ENCODE measurements around the gene RTP5.
"Not testable (repeated sequence)": the region's sequence is repeated elsewhere in the genome, so short reads cannot be mapped to it uniquely, and the experiment has no call there.

RTP5 gene

DNA sequence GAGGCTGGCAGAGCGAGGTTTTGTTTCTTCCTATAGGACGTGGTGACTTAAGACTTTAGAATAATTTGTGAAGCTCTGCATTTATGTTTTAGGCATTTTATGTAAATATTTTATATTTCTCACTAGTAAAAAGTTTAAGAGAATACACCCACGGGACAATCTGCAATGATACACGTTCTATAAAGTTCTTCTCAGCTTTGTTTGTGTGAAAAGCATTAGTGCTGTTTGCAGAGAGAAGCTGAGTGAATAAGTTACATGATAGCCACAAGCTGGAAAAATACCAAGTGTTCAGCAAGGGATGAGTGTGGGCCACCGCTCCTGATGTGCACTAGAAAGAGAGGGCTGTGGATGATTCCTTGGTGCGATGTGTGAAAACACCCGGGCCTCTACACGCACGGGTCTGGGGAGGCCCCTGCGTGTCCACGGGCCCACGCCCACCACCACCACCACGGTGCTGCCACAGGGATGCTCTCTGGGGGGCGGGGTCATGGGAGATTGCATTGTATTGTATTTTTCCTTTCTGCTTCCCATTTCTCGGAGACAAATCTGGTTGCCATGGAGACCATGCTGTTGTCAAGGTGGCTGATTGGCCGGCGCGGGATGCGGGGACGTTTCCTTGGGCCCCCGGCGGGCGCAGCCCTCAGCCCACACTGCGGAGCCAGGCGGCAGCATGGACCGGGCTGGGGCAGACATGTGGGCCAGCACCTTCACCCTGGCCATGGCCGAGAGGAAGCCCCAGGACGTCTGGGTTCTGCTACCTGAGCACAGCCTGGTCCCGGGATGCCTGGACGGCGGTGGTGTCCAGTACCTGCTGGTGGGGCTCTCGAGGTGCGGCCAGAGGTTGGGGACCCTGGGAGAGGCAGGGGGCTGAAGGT, at the start of gene RTP5:
RTP5 (plus strand) TSS at position 643 of the 875 bp plus-strand sequence; CDS start at position 671, 28 bp downstream.
- Histone ChIP-seq H3K36me3 (ENCODE audit: control insufficient read depth, insufficient read depth, low read length) (no peaks in the 10 kb centered on the region), H3K4me3 (ENCODE audit: low read depth, low read length) (no peak within 1 kb of the TSS), H3K9ac (ENCODE audit: low read length) (no peak within 1 kb of the TSS), H3K9me3 (ENCODE audit: control insufficient read depth, insufficient read depth, low read depth, low read length) (peaks cover 7% of the 10 kb centered on the region), H3K27me3 (ENCODE audit: control insufficient read depth, insufficient read depth, low read length) (peaks cover 12% of the 10 kb centered on the region; the same call in 1 of the 2 replicates), H3K4me1 (ENCODE audit: control insufficient read depth, insufficient read depth, low read length) (no peaks in the 10 kb centered on the region), H3K27ac (ENCODE audit: low read depth, low read length) (no peak within 1 kb of the TSS)

DNA sequence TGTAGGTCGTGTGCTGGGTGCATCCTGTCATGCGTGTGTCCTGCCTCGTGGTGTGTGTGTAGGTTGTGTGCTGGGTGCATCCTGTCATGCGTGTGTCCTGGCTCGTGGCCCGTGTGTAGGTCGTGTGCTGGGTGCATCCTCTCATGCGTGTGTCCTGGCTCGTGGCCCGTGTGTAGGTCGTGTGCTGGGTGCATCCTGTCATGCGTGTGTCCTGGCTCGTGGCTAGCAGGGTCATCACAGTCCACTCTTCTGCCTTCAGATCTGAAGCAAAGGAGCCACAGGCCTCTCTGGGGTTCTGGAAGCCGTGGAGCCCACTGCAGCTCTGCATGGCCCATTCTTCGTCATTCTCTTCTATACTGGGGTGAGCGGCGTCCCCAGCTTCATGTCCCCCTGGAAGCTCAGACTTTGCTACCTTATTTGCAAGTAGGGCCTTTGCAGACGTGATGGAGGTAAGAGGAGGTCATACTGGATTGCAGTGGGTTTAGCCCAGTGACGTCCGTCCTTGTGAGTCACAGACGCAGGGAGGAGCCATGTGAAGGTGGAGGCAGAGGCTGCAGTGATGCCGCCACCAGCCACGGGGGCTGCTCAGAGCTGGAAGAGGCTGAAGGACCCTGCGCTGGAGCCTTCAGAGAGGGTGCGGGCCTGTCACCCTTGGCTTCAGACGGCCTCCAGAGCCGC, 49.4 kb upstream of the RTP5 start:
- H3K9ac ChIP-seq (ENCODE audit: low read length); H3K36me3 ChIP-seq (ENCODE audit: control insufficient read depth, insufficient read depth, low read length); H3K9me3 ChIP-seq (ENCODE audit: control insufficient read depth, insufficient read depth, low read depth, low read length); H3K27me3 ChIP-seq (ENCODE audit: control insufficient read depth, insufficient read depth, low read length); H3K4me3 ChIP-seq (ENCODE audit: low read depth, low read length); H3K27ac ChIP-seq (ENCODE audit: low read depth, low read length): not testable (repeated sequence)
- peaks cover 13% of the 10 kb centered on the region for H3K4me1 ChIP-seq (ENCODE audit: control insufficient read depth, insufficient read depth, low read length)

GRCh38 chr2:241820625-241821384, 48.7 kb upstream of the RTP5 start:
- Histone ChIP-seq H3K27me3 (ENCODE audit: control insufficient read depth, insufficient read depth, low read length) (peaks cover 10% of the 10 kb centered on the region), H3K9me3 (ENCODE audit: control insufficient read depth, insufficient read depth, low read depth, low read length) (no peaks in the 10 kb centered on the region), H3K4me1 (ENCODE audit: control insufficient read depth, insufficient read depth, low read length) (peaks cover 13% of the 10 kb centered on the region), H3K4me3 (ENCODE audit: low read depth, low read length) (no peak overlapping the region), H3K27ac (ENCODE audit: low read depth, low read length) (no peak overlapping the region), H3K9ac (ENCODE audit: low read length) (no peak overlapping the region), H3K36me3 (ENCODE audit: control insufficient read depth, insufficient read depth, low read length) (no peaks in the 10 kb centered on the region)

DNA sequence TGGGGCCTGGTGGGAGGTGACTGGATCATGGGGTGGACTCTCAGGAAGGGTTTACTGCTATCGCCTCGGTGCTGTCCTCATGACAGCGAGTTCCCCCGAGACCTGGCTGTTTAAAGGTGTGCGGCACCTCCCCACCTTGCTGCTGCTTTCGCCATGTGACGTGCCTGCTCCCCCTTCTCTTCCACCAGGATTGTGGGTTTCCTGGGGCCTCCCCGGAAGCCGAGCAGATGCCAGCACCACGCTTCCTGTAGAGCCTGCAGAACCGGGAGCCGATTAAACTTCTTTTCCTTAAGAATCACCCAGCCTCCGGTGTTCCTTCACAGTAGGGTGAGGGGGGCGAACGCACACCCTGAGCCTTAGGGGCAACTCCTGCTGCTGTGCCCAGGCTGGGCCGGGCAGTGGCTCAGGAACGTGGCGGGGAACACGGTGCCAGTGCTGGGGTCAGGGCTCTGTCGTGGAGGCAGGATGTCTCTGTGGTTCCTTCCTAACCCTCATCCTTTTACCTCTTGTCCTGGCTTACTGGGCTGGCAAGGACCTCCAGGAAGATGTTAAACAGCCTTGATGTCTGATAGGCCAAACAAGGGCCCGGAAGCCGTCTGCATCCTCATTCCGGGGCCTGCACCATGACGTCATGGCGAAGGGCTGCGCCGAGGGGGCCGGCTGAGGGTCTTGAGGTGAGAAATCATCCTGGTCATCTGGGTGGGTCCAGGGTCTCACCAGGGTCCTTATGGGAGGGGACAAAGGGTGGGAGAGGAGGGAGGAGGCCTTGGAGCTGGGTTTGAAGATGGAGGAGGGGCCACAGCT, 47.9 kb upstream of the RTP5 start:
- Histone ChIP-seq H3K27ac (ENCODE audit: low read depth, low read length) (no peak overlapping the region), H3K4me3 (ENCODE audit: low read depth, low read length) (no peak overlapping the region), H3K4me1 (ENCODE audit: control insufficient read depth, insufficient read depth, low read length) (peaks cover 13% of the 10 kb centered on the region), H3K27me3 (ENCODE audit: control insufficient read depth, insufficient read depth, low read length) (peaks cover 10% of the 10 kb centered on the region), H3K9me3 (ENCODE audit: control insufficient read depth, insufficient read depth, low read depth, low read length) (peaks cover 2% of the 10 kb centered on the region; the same call in 1 of the 2 replicates), H3K9ac (ENCODE audit: low read length) (no peak overlapping the region), H3K36me3 (ENCODE audit: control insufficient read depth, insufficient read depth, low read length) (no peaks in the 10 kb centered on the region)

DNA sequence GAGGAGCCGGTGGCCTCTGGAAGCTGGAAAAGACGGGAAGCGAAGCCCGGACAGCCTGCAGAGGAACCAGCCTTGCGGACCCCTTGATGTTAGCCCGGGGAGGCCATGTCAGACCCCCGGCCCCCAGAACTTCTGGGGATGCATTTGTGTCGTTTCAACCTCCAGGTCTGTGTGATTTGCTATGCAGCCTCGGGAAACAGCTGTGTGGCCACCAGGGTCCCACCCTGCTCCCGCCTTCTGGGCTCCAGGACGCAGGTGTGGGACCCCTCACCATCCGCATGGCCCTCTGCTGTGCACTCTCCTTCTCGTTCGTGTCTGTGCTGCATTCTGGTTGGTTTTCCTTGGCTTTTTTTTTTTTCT, 47.3 kb upstream of the RTP5 start:
- Histone ChIP-seq H3K27me3 (ENCODE audit: control insufficient read depth, insufficient read depth, low read length) (peaks cover 10% of the 10 kb centered on the region), H3K4me3 (ENCODE audit: low read depth, low read length) (no peak overlapping the region), H3K4me1 (ENCODE audit: control insufficient read depth, insufficient read depth, low read length) (peaks cover 12% of the 10 kb centered on the region), H3K36me3 (ENCODE audit: control insufficient read depth, insufficient read depth, low read length) (no peaks in the 10 kb centered on the region), H3K27ac (ENCODE audit: low read depth, low read length) (no peak overlapping the region), H3K9ac (ENCODE audit: low read length) (no peak overlapping the region), H3K9me3 (ENCODE audit: control insufficient read depth, insufficient read depth, low read depth, low read length) (peaks cover 8% of the 10 kb centered on the region)

DNA sequence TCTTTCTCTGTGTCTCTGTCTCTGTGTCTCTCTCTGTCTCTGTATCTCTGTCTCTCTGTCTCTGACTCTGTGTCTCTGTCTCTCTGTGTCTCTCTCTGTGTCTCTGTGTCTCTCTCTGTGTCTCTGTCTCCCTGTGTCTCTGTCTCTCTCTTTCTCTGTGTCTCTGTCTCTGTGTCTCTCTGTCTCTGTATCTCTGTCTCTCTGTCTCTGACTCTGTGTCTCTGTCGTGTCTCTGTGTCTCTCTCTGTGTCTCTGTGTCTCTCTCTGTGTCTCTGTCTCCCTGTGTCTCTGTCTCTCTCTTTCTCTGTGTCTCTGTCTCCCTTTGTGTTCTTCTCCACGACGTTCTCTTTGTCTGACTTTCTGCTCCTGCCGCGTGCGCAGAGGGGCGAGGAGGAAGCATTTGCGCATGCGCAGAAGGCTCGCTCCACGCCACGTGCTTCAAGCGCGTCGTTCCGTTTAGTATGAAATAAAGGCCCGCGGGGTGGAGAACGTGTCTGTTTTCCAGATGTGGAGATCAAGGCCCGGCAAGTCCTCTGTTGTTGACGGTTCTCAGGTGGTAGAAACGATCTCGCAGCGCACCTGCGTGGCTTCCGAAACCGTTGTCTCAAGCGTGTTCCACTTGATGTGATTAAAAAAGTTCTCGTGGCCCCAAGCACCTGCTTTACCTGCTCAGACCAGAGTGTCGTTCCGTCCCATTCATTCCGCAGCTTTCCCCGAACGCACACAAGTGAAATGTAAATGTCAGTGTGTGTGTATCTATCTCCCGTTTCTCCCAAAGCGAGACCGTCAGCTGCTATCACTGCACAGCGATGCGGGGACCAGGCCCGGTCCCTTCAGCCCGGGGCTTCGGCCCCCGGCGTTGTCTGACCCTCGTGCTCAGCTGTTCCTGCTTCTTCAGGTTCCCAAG, 45.7 kb upstream of the RTP5 start:
- H3K4me3 ChIP-seq (ENCODE audit: low read depth, low read length); H3K27me3 ChIP-seq (ENCODE audit: control insufficient read depth, insufficient read depth, low read length); H3K27ac ChIP-seq (ENCODE audit: low read depth, low read length); H3K9me3 ChIP-seq (ENCODE audit: control insufficient read depth, insufficient read depth, low read depth, low read length); H3K4me1 ChIP-seq (ENCODE audit: control insufficient read depth, insufficient read depth, low read length); H3K36me3 ChIP-seq (ENCODE audit: control insufficient read depth, insufficient read depth, low read length); H3K9ac ChIP-seq (ENCODE audit: low read length): not testable (repeated sequence)

- H3K27me3 ChIP-seq (ENCODE audit: control insufficient read depth, insufficient read depth, low read length) = peaks cover 10% of the 10 kb centered on the region
- no peaks in the 10 kb centered on the region for H3K4me1 ChIP-seq (ENCODE audit: control insufficient read depth, insufficient read depth, low read length)
- H3K9ac ChIP-seq (ENCODE audit: low read length) = no peak overlapping the region
- H3K27ac ChIP-seq (ENCODE audit: low read depth, low read length) = no peak overlapping the region
- H3K9me3 ChIP-seq (ENCODE audit: control insufficient read depth, insufficient read depth, low read depth, low read length) = peaks cover 10% of the 10 kb centered on the region
- H3K36me3 ChIP-seq (ENCODE audit: control insufficient read depth, insufficient read depth, low read length) = no peaks in the 10 kb centered on the region
- H3K4me3 ChIP-seq (ENCODE audit: low read depth, low read length) = no peak overlapping the region
Measured at GRCh38 chr2:241827394-241827793, 42.1 kb upstream of the RTP5 start.

- H3K27me3 ChIP-seq (ENCODE audit: control insufficient read depth, insufficient read depth, low read length) = no peaks in the 10 kb centered on the region
- no peak overlapping the region for H3K27ac ChIP-seq (ENCODE audit: low read depth, low read length)
- H3K4me3 ChIP-seq (ENCODE audit: low read depth, low read length) = no peak overlapping the region
- H3K9ac ChIP-seq (ENCODE audit: low read length) = no peak overlapping the region
- H3K36me3 ChIP-seq (ENCODE audit: control insufficient read depth, insufficient read depth, low read length) = no peaks in the 10 kb centered on the region
- peaks cover 6% of the 10 kb centered on the region; the same call in 1 of the 2 replicates for H3K9me3 ChIP-seq (ENCODE audit: control insufficient read depth, insufficient read depth, low read depth, low read length)
- no peaks in the 10 kb centered on the region for H3K4me1 ChIP-seq (ENCODE audit: control insufficient read depth, insufficient read depth, low read length)
Measured at GRCh38 chr2:241833101-241833663, 36.3 kb upstream of the RTP5 start.

DNA sequence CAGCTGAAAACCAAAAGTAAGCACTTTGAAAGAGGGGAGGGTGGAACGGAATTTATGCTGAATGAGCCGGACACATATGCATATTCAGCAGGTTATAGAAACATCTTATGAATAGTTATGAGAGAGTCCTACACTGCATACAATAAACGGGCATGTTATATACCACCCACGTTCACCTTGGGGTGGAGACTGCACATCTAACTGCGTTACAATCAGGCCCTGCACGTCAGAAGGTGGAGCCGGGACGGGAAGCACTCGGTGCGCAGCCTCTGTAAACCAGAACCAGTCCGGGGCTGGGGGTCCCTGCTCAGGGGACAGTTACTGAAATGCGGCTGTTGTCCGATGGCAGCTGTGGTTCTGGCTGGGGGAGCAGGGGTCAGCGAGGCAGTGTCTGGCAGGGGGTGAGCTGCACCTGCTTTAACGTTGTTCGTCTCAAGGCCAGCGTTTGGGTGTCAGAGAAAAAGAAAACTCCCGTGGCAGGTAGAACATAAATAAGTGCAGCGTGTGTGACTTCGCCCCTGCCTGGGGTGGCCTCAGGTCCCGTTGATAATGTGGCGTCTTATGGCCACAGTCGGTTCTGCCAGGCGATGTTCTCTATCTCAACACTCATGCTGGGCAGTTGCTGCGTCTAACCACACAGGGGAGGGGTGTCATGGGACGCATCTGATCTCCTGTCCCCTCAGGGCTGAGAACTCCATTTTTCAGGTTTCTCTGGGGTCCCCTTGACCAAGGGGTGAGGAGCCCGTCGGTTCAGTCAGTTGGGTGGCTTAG, 35.6 kb upstream of the RTP5 start:
- not testable (repeated sequence) for H3K27ac ChIP-seq (ENCODE audit: low read depth, low read length); H3K4me3 ChIP-seq (ENCODE audit: low read depth, low read length); H3K4me1 ChIP-seq (ENCODE audit: control insufficient read depth, insufficient read depth, low read length); H3K9me3 ChIP-seq (ENCODE audit: control insufficient read depth, insufficient read depth, low read depth, low read length); H3K36me3 ChIP-seq (ENCODE audit: control insufficient read depth, insufficient read depth, low read length); H3K9ac ChIP-seq (ENCODE audit: low read length); H3K27me3 ChIP-seq (ENCODE audit: control insufficient read depth, insufficient read depth, low read length)
